ENCODE measurements around the gene NUP37.
"Not testable (repeated sequence)": the region's sequence is repeated elsewhere in the genome, so short reads cannot be mapped to it uniquely, and the experiment has no call there.

Gene NUP37

DNA sequence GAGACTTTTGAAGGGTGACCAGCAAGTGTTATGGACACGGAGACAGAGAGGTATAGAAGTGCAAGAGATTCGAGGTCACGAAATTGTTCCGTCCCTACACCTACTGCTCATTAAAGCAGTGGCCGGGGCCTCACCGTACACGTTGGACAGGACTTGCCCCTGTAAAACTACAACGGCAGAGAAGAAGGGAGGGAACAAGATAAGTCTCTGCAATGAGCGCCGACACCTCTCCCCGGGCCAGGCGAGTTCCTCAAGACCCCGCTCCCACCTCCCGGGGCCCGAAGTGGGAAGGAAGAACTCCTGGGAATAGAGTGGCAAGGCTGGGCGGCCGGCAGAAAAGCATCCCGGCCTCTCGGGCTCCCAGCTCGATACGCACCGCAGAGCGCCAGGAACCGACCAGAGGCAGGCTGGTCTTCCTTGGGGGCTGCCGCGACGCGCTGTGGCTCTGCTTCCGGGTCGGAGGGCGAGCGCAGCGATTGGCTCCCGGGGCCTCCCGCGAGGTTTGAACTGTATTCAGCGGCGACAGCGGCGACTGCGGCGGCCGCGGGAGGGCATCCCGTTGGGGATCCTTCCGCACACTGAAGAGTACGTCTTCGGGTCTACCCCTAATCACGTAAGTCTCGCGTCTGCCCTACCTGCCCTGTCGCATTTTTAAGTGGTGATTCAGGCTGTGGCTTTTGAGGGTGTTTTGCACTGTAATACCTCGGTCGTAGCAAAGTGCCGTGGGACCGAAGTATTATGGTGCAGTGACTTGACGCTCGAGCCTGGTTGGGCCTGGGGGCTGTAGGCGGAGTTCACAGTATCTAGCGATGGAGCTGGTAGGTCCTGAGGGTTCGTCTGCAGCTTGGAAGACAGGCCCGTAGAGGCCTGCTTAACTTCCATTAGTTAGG is at the start of gene NUP37, which contains the start of gene PARPBP:
Gene NUP37 (minus strand): TSS at position 441 of the 890 bp plus-strand sequence. CDS start 1,596 bp downstream, outside the sequence.
Gene PARPBP (plus strand): TSS at position 510 of the 890 bp plus-strand sequence. CDS start 3,706 bp downstream, outside the sequence.
- peak; percentile 95 for DNase-seq (ENCODE audit: low read depth, low spot score)

DNA sequence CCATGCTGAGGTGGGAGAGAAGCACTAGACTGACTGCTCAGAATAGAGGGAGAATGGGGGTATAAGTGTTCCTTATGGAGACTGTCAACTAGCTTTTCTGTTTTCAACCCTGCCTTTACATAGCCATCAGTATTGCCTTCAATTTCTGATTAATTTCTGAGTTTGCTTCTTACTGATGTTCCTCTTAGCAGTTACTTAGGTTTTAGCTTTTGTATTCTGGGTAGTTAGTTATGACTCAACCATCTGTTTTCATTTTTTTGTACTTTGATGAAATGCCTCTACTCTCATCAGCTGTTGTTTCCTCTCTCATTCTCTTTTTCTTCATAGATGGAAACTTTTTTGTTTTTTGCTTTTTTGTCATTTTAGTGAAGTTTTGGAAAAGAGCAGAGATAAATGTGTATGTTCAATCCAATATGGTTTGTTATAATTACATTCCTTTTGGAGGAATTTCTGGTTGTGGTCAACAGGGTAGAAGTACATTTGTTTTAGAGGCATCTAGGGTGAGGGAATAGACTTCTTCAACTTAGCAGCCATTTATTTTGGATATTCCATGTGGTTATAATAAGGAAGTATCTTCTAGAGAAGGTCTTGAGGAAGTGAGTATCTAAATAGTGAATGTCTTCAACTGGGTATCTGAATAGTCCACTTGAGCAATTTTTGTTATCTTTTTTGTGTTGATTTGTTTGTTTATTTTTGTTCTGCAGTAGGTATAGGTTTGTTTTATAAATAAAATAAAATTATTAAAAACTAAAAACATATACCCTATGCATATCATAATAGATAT is 48.1 kb upstream of the NUP37 start:
- peak; percentile 14 for DNase-seq (ENCODE audit: low read depth, low spot score)

DNA sequence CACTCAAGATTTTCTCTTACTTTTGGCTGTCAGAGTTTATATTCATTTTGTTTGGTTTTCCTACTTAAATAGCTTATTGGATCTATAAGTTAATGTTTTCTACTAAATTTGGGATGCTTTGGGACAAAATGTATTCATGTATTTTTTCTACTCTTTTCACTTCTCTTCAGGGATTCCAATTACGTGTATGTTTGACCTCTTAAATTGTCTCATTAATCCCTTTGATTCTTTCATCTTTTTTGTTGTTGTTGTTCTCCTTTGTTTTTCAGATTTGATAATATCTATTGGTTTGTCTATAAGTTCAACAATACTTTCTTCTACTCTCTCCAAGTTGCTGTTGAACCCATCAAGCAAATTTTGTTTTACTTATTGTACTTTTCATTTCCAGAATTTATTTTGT is 43.5 kb upstream of the NUP37 start:
- no peak for DNase-seq (ENCODE audit: low read depth, low spot score)

GRCh38 chr12:102155206-102155605 is 35.3 kb upstream of the NUP37 start:
- DNase-seq (ENCODE audit: low read depth, low spot score), result not testable (repeated sequence)

DNA sequence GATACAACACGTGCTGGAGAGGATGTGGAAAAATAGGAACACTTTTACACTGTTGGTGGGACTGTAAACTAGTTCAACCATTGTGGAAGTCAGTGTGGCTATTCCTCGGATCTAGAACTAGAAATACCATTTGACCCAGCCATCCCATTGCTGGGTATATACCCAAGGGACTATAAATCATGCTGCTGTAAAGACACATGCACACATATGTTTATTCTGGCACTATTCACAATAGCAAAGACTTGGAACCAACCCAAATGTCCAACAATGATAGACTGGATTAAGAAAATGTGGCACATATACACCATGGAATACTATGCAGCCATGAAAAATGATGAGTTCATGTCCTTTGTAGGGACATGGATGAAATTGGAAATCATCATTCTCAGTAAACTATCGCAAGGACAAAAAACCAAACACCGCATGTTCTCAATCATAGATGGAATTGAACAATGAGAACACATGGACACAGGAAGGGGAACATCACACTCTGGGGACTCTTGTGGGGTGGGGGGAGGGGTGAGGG is 27.2 kb upstream of the NUP37 start:
- DNase-seq (ENCODE audit: low read depth, low spot score), result not testable (repeated sequence)

DNA sequence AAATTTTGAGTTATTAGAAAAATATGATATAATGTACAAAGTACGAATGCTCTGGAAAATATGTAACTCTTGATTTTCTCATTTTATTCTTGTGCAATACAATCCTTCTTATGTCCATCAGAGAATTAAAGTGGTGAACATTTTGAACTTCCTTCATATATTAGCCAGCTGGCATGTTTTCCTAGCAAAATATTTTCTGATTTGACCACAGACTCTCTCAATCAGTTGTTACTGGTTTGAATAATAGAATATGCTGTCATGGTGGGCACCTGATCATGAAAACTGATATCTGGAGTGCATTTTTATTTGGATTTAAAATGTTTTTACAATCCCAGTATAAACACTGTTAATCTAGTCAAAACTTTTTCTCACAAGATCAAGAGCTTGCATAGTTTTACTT is 24.3 kb upstream of the NUP37 start:
- peak; percentile 7 for DNase-seq (ENCODE audit: low read depth, low spot score)

DNA sequence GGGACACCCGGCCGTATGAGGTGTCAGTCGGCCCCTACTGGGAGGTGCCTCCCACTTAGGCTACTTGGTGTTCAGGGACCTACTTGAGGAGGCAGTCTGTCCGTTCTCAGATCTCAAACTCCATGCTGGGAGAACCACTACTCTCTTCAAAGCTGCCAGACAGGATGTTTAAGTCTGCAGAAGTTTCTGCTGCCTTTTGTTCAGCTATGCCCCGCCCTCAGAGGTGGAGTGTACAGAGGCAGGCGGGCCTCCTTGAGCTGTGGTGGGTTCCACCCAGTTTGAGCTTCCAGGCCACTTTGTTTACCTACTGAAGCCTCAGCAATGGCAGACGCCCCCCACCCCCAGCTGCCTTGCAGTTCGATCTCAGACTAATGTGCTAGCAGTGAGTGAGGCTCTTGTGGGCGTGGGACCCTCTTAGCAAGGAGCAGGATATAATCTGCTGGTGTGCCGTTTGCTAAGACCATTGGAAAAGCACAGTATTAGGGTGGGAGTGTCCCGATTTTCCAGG is 23.0 kb upstream of the NUP37 start:
- DNase-seq (ENCODE audit: low read depth, low spot score), result not testable (repeated sequence)

- DNase-seq (ENCODE audit: low read depth, low spot score), result not testable (repeated sequence)
These were observed 17.7 kb upstream of the NUP37 start for GRCh38 chr12:102137619-102138018.

DNA sequence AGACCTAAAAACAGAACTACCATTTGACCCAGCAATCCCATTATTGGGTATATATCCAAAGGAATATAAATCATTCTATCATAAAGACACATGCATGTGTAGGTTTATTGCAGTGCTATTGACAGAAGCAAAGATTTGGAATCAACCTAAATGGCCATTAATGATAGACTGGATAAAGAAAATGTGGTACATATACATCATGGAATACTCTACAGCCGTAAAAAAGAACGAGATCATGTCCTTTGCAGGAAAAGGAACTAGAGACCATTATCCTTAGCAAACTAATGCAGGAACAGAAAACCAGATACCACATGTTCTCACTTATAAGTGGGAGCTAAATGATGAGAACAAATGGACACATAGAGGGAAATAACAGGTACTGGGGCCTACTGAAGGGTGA is 11.5 kb upstream of the NUP37 start:
- not testable (repeated sequence) for DNase-seq (ENCODE audit: low read depth, low spot score)

DNA sequence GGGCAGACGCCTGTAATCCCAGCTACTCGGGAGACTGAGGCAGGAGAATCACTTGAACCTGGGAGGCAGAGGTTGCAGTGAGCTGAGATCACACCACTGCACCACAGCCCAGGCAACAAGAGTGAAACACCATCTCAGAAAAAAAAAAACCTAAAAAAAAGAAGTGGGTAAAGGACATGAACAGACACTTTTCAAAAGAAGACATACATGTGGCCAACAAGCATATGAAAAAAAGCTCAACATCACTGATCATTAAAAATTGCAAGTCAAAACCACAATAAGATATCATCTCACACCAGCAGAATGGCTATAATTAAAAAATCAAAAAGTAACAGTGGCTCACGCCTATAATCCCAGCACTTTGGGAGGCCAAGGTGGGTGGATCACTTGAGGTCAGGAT is 10.8 kb upstream of the NUP37 start:
- DNase-seq (ENCODE audit: low read depth, low spot score), result not testable (repeated sequence)

GRCh38 chr12:102121328-102121727 is 1.4 kb upstream of the NUP37 start:
- DNase-seq (ENCODE audit: low read depth, low spot score), result not testable (repeated sequence)

DNA sequence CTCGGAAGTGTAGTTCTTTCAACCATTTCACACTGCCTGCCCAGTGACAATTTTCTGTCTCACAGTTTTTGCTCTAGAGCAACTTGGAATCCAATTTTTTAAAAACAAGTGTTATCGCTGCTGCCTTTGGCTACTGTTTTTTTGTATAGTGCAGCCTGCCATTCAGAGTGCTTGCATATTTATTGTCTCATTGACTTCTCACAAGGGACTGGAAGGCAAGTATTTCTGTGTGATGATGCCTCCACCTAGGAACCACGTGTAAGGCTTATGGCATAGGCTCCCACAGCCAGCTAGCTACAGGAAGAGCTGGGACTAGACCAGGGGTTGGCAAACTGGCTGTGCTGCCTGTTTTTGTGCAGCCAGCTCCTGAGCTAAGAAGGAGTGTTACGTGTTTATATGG is 972 bp upstream of the NUP37 start:
- DNase-seq (ENCODE audit: low read depth, low spot score), result peak; percentile 26

GRCh38 chr12:102120564-102120873 is 605 bp upstream of the NUP37 start:
- no peak for DNase-seq (ENCODE audit: low read depth, low spot score)

GRCh38 chr12:102118874-102119273 is 1.0 kb downstream of the NUP37 start:
- no peak for DNase-seq (ENCODE audit: low read depth, low spot score)

DNA sequence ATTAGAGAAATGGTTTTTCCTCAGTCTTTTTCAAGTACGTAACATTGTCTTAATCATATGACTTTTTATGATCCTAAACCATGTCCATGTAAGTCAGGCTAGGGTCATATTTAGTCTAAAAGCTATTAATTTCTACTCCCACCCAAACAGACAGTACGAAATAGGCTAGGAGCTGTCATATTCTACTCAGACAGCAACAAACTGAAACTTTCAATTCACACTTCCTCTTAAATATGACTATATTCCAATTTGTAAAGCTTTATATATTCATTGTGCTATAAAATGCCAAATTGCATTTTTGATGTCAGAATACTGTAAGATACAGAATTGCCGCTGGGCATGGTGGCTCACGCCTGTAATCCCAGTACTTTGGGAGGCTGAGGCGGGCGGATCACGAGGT is 3.5 kb downstream of the NUP37 start:
- no peak for DNase-seq (ENCODE audit: low read depth, low spot score)

DNA sequence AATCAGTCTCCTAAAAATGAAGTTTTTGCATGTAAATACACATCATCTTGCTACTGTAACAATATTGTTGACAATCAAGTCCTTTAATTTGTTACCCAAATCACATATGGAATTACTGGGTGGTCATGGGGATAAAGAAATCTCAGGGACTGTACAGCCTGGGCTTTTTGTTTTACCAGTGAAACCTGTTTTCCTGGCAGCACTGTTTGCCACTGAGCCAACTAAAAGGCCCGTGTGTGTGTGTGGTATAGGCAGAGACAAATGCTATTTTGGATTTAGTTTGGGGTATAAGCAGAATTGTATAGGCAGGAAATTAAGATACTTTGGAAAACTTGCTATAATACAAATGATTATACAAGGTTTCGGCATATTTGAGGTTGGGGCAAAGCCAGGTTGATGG is 5.7 kb downstream of the NUP37 start:
- no peak for DNase-seq (ENCODE audit: low read depth, low spot score)

DNA sequence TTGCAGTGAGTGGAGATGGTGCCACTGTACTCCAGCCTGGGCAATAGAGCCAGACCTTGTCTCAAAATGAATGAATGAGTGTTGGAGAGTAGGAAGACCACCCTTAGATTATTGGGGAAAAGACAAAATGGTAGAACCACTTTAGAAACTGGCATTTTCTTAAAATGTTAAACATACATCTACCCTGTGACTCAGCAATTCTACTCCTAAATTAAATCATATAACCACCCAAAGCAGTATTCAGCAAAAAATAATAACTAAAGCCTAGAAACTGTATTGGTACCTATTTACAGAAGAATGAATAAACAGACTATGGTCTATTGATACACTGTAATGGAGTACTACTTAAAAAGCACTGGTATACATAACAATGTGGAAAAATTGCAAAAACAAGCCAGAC is 9.1 kb downstream of the NUP37 start:
- DNase-seq (ENCODE audit: low read depth, low spot score), result no peak

GRCh38 chr12:102107970-102108369 is 11.9 kb downstream of the NUP37 start:
- DNase-seq (ENCODE audit: low read depth, low spot score), result no peak

DNA sequence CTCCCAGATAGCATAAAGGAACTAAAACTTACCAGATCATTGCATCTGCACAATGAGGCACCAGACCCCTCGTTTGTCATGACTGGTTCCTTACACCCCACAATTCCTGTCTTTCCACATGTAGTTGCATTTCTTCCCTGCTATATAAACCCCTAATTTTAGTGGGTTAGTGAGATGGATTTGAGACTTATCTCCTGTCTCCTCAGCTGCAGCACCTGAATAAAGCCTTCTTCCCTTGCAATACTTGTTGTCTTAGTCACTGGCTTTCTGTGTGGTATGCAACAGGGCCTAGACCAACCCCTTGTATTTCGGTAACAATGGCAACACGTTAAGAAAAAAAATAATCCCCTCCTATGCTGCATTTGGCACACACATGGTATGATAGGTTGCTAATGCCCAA is 13.0 kb downstream of the NUP37 start:
- DNase-seq (ENCODE audit: low read depth, low spot score), result no peak

DNA sequence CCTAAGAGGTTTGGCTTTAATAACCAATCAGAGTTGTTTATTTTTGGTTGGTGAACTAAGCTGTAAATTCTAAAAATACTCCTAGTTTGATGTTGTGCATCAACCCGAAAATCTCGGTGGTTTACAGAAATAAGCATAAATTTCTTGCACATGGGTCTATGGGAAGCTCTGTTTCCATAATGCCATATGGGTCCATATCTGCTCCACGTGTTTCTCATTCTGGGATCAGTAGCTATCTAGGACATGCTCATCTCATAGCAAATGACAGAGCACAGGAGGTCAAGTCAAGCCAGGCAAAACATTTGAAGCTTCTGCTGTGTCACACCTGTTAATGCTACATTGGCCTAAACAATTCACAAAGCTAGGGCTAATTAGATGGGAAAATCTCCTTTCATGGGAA is 23.1 kb downstream of the NUP37 start:
- no peak for DNase-seq (ENCODE audit: low read depth, low spot score)

DNA sequence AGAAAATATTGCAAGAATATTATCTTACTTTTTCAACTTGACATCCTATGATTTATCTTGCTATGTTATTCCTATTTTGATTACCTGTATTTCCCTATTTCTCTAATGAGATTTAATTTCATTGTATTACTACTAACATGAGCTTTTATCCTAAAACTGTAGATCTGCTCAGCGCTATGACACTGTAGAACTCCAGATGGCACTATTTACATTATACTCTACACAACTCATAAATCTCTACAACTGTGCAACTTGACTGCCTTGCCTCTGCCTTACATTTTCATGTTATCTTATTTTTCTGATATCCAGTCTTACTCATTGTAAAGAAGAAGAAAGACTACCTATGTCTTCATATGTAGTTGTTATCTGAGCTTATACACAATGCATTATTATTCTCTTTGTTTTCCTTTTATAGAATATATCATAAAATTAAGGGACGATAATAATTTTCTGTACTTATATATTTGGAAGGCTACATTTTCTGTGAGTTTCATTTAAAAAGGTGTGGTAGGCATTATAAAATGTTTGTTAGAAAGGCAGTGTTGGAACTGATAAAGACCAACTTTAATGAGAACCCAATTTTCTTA is 24.1 kb downstream of the NUP37 start:
- DNase-seq (ENCODE audit: low read depth, low spot score), result peak; percentile 43

- DNase-seq (ENCODE audit: low read depth, low spot score), result peak; percentile 3
These were observed 26.6 kb downstream of the NUP37 start for GRCh38 chr12:102093319-102093718.

Measured in astrocyte of the hippocampus (primary cell).